GM18508 (cell line): ENCODE data around the gene STRA6.
"Not testable (repeated sequence)": the region's sequence is repeated elsewhere in the genome, so short reads cannot be mapped to it uniquely, and the experiment has no call there.

Experiments used
- ATAC-seq: cut with Tn5 transposase; IDR thresholded peaks from one replicate; pipeline ENCODE4 v1.9.1; 2021; ENCODE audit warnings: moderate number of reproducible peaks; ENCODE audit not compliant: insufficient read depth, unreplicated experiment

STRA6 gene

GRCh38 chr15:74170875-74171578 is 31.6 kb downstream of the STRA6 start:
- no peak for ATAC-seq

GRCh38 chr15:74170071-74170844 is 32.3 kb downstream of the STRA6 start:
- ATAC-seq: no peak

DNA sequence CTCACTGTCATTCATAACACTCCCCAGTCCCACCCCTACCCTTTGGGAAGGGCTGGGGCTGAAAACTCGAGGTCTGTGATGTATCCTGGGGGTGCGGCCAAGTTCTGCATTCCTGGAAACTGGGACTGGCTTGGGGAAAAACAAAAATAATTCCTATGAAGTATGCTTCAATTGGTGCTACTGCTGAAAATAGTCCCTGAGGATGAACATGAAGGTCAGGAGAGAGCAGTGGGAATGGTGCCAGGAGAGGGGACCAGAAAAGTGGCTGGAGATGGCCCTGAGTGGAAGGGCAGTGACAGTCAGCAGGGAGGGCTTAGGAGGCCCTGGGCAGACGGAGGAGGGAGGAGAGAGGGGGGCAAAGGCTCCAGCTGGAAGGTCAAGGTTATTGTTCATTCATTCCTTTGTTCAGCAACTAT is 33.9 kb downstream of the STRA6 start:
- no peak for ATAC-seq

- no peak for ATAC-seq
Observed at GRCh38 chr15:74167891-74168331, 34.7 kb downstream of the STRA6 start.

GRCh38 chr15:74165461-74165860 is 37.1 kb downstream of the STRA6 start:
- no peak for ATAC-seq

GRCh38 chr15:74162195-74162536 is 40.4 kb downstream of the STRA6 start:
- ATAC-seq: not testable (repeated sequence)

DNA sequence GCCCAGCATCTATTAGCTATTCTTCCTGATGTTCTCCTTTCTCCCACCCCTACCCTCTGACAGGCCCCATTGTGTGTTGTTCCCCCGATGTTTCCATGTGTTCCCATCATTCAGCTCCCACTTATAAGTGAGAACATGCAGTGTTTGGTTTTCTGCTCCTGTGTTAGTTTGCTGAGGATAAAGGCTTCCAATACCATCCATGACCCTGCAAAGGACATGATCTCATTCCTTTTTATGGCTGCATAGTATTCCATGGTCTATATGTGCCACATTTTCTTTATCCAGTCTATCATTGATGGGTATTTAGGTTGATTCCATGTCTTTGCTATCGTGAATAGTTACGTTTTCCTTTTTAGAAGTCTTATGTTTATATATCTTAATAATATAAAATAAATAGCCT is 42.2 kb downstream of the STRA6 start:
- not testable (repeated sequence) for ATAC-seq

GRCh38 chr15:74159773-74160172 is 42.8 kb downstream of the STRA6 start:
- no peak for ATAC-seq

- no peak for ATAC-seq
Observed at GRCh38 chr15:74158855-74159650, 43.5 kb downstream of the STRA6 start.

DNA sequence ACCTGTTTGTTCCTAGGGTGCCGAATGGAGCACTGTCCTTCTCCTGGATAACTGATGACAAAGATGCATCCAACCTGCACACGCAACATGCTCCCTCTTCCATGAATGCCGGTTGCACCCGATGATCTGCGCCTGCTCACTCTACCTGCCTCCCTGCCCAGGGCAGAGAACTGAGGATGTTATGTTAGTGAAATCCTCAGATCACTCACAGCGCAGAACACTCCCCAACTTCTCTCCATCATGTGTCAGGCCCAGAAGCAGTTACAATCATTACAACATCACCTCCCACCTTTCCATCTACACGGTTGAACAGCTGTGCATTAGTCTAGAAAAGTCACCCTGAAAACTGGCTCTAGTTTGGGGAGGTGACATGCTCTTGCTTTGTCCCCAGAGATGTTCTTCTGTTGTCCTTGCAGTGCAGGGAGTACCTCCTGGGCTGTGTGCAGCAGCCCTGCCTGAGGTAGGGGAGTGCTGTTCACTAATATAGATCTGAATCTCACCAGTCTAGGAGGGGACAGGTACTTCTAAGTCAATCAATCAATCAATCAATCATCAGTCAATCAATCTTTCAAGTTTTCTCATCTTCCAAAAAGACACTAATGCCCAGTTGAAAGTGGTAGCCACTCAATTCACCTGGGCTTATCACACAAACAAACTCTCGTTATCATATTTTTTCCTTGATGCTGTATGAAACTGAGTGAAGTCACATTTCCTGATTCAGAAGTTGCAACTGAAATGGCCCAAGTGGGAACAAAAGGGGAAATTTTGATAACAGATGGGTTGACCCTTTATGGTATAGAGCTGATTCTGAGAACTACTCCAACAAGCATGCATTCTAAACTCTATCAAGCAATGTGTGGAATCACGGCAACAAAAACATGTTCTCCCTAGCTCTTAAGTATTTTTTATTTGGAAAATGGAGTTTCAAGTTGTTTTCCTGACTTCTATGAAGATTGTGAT is 44.4 kb downstream of the STRA6 start:
- no peak for ATAC-seq

DNA sequence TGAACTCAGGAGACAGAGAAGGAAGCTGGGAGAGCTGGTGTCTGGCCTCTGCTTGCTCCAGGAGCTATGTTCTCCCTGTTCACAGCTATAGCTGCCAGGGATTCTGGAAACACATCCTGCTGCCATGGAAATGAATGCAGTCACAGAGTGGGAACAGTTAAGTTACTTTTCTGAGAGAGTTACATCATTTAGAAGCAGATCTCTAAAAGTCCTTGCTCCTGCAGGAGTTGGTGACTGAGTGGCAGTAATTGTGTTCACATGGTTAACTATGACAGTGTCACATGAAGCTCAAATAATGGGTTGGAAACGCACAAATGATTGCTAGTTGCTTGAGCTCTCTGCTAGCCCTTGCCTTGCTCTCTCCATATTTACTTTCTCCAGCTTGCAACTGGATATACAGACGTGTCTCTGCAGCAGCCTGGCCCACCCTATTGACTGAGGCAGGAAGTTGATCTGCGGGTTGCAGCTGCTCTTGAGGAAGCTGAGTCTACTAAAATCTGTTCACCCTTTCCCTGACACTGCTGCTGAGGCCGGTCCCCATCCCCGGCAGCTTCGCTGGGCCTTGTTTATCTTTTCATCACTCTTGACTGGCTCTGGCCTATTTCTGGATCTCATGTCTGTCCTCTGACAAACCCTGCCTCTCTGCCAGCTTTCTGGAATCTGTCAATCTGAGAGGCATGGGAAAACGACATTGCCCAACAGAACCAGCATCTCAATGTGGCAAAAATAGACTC is 45.7 kb downstream of the STRA6 start:
- no peak for ATAC-seq

DNA sequence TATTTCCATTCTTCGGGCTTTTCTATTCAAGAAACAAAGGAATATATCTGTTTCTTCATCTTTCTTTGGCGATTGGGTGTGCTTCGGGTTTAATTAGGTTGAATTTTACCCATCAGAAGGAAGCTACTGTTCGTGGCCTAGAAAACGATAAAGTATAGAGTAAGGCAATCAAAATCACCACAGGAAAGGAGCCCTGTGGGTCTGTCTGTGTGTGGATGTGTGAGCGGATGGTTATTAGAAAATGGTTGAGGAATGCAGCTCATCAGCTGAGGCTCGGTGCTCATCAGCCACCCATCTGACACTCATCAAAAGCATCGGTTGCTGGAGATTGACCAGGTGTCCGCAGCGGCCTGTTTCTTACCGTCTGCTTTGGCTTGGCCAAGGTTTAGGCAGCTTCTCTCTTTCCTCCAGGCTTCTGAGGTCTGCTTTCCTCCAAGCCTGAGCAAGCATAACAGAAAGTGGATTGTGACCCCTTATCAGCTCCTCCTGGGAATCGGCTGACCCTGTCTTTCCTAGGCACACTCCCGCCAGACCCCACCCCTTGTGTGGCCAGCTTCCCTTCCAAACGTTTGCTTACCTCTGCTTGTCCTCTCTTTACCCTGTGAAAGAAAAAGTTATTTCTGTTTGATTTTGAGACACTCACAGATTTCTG is 46.7 kb downstream of the STRA6 start:
- ATAC-seq: no peak

DNA sequence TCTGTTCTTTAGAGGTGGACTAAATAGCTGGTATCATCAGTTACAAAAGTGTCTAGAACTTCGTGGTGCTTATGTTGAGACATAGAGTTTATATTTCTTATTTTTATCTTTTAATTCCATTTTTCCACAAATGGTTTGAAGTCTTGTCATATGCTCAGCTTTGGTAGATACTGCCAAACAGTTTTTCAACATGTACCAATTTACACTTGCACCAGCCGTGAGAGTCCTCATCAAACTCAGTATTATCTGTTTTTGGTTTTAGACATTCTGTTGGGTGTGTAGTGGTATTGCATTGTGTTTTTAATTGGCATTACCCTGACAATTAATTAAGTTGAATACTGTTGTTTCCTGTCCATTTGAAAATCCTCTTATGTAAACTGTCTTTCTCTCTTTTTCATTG is 55.5 kb downstream of the STRA6 start:
- no peak for ATAC-seq

- ATAC-seq: no peak
Observed at GRCh38 chr15:74146277-74146800, 56.2 kb downstream of the STRA6 start.

- ATAC-seq: no peak
Observed at GRCh38 chr15:74144153-74144775, 58.3 kb downstream of the STRA6 start.

GRCh38 chr15:74141591-74141990 is 61.0 kb downstream of the STRA6 start:
- no peak for ATAC-seq

- ATAC-seq: no peak
Observed at GRCh38 chr15:74138642-74139041, 63.9 kb downstream of the STRA6 start.

DNA sequence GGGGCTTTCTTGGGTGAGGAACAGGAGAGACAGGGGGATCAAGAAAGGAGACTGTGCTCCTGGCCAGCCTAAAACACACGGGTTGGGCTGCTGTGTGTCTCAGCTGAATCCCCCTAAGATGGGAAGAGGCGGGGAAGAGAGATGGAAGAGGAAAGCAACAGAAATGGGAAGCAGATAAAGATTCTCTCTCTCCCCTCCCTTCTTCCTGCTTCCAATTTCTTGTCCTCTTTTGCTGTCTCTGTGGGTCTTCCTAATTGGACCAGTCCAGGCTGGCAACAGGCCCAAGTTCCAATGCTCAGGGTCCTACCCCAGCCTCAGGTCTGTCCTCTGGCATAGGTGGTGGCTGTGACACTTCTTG is 65.1 kb downstream of the STRA6 start:
- no peak for ATAC-seq
